Ureter (tissue), 1 donor: ENCODE results near the gene MYH7. TPM values are rescaled to one million over a fixed set of nuclear protein-coding genes. Genes with fewer than 3 reads are reported as not detected.
"Not testable (repeated sequence)": the region's sequence is repeated elsewhere in the genome, so short reads cannot be mapped to it uniquely, and the experiment has no call there.

Source experiments
- DNase-seq: peaks from one replicate; pipeline ENCODE4 v3.0.0-alpha.2; 2020; ENCODE audit warnings: low spot score
- total RNA-seq: library from RNA; stranded (reverse); gene quantifications from one replicate; pipeline ENCODE4 v1.2.4, GENCODE V29; 2023
- donor health status: DM: yes; HTN: yes; CAD: no.

The MYH7 gene
- total RNA-seq, 1 donor from 2014 or later: 2.1 TPM

DNA sequence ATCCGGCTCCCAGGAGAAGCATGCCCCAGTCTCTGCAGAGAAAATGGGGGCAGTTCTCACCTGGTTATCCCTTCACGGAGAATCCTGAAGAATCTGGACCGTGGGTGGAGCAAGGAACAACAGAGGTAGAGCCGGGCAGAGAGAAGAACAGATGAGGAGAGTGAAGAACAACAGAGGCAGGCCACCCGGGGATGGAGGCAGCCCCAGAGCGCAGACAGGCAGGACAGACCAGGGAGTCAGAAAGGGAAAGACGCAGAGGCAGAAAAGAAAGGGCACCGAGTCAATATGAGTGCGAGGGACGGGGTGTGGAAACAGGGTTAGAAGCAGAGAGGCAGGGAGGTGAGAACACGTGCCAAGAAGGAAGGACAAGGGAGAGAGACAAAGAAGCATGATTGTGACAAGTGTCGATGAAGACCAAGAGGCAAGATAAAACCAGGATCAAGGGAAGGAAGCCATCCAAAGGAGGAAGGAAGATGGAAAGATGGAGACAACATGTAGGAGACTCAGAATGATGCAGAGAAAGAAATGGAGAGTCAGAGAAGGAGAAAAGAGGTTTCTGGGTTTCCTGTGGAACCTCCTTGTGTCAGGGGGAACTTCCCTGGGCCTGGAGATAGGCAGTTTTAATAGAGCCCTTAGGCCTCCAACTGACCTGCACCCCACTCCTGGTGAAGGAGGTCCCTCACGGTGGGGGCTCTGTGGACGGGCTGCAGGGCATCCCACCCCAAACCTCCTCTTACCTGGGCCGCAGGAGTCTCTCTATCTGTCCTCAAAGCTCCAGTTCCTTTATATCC is 27.7 kb downstream of the MYH7 start, which contains the start of gene MYH6:
TSS of gene MYH6 (minus strand) at position 758 of the 791 bp plus-strand sequence. CDS start 1,050 bp downstream, outside the sequence.
- DNase-seq: no peak

DNA sequence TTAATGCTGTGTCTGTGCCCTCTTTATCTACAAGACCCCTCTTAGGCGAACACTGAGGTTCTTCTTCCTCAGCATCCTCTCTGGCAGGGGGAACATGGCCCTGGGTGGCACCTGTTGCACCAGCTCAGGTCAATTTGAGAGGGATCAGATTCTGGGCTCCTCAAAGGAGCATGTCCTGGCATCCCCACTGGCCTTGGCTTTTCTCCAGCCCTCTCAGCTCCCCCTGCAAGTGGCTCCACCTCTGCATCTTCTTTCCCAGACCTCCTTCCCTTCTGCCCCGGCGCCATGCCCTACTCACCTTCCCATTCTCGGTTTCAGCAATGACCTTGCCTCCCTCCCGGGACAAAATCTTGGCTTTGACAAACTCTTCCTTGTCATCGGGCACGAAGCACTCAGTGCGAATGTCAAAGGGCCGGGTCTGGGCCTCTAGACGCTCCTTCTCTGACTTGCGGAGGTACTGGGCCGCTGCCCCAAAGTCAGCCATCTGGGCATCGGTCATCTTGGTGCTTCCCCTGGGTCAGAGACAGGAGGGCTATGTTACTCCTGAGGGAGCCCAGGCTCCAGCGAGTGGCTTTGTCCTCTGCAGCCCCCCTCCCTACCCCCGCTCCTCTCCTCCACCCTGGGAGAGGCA is 28.6 kb downstream of the MYH7 start:
- DNase-seq: no peak

DNA sequence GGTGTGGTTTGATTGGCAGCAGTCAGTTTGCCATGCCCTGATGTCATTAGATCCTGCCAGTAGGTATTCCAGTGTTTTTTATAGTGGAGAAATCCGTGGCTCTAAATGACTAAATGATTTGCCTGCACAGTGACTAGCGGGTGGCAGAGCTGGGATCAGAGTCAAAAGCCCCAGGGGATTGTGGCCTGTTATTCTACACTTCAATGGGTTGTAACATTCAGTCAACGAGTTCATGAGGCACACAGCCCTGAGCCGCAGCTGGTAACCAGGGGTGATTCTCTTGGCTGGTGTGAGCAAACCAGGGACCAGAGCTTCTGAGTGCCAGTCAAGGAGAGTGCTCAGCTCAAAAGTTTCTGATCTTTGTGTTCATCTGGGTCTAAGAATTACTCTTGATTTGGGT is 29.2 kb downstream of the MYH7 start:
- DNase-seq: no peak

DNA sequence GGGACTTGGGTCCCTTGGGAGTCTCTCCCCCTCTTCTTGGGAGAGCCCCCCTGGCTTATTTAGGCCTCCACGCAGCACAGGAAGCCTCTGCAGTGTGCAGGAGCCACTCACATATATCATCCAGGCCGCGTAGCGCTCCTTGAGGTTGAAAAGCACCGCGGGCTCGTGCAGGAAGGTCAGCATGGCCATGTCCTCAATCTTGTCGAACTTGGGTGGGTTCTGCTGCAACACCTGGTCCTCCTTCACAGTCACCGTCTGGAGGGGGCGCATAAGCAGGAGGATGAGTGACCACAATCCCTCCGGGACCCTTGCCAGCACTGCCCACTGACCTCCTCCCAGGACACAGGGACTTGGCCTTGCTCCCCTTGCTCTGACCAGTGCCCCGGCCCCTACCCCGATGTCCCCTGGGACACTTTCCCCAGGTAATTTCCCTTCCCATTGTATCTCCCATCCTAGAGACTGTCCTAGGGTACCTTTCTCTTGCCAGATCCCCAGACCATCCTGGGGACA is 29.9 kb downstream of the MYH7 start:
- no peak for DNase-seq

DNA sequence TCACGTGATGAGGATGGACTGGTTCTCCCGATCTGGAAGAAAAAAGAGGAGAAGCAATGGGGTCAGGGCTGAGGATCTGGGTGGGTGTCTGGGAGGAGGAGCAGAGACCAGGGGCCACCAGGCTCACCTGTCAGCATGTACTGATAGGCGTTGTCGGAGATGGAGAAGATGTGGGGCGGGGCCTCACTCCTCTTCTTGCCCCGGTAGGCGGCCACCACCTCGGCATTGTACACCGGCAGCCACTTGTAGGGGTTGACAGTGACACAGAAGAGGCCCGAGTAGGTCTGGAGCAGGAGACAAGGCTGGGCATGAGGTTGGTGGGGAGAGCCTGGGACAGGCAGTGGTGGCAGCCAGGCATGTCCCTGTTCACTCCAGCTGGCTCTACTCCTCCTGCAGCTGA is 30.4 kb downstream of the MYH7 start:
- no peak for DNase-seq

DNA sequence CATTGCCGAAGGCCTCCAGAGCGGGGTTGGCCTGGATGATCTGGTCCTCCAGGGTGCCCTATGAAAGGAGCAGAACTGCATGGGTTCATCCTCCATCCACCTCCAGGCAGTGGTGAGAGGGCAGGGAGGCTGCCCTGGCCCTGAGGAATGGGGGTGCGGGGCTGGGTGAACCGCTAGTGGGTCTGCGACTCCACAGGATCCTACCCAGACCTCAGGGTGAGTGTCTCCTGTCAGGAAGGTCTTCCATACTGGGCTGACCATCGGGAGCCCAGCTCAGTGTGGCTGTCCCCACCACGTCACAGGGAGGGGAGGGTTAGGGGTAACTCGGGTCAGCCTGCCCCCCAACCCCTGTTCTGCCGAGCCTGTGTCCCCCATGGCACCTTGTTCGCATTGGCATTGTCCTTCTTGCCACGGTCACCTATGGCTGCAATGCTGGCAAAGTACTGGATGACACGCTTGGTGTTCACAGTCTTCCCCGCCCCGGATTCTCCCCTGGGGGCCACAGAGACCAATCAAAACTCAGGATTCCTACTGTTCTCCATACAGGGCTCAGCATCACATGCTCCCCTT is 31.0 kb downstream of the MYH7 start:
- no peak for DNase-seq

DNA sequence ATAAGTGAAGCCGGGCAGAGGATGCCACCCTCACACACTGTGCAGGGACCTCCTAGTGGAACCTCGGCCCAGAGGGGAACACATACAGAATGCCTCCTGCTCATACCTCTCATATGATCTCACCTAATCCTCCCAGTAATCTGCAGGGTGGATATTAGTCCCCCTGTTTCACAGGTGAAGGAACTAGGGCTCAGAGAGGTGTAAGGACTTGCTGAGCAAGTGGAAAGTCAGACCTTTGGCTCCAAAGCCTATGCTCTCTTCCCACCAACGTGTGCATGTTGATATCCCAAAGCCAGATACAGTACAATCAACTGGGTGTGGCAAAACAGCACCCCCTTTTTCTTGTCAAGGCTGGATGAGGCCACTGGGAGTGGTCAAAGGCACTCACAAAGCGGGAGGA is 31.6 kb downstream of the MYH7 start:
- DNase-seq: no peak

DNA sequence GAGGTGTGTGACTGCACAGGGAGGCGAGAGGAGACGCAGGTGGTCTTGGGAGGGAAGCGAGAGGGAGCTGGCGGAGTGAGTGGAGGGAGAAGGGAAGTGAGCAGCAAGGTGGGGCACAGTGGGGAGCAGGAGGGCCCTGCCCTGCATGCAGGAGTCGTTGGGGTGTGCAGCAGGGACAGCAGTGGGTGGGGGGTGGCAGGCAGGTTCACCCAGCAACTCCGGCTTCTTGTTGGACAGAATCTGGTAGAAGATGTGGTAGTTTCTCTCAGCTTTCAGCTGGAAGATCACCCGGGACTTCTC is 32.4 kb downstream of the MYH7 start:
- no peak for DNase-seq

DNA sequence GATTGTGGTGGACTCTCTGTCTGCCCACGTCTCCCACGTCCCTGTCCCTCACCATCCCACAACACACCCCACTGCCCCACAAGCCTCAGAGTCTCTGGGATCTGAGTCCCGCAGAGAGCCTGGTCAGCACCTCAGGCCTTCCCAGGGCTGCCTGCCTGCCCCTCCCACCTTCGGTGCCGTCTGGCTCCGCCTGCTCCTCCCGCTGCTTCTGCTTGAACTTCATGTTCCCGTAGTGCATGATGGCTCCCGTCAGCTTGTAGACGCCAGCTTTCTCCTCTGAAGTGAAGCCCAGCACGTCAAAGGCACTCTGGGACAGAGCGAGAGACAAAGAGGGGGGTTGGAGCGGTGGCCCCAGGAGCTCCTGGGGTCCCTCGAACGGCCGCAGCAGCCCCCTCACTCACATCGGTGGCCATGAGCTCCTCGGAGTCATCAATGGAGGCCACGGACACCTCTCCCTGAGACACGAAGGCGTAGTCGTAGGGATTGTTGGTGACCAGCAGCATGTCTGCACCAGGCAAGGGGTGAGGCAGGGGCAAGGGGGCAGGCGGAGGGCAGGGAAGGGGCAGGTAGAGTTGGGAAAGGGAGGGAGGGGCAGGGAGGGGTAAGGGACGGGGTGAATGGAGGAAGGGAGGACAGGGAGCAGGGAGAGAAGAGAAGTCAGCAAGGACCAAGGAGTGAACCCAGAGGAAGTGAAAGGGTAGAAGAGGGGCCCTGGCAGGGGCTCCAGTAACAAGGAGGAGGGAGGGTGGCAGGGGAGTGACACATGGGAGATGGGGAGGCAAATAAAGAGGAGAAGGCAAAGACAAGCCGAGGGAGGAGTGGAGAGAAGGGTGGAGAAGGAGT is 32.9 kb downstream of the MYH7 start:
- DNase-seq: no peak

DNA sequence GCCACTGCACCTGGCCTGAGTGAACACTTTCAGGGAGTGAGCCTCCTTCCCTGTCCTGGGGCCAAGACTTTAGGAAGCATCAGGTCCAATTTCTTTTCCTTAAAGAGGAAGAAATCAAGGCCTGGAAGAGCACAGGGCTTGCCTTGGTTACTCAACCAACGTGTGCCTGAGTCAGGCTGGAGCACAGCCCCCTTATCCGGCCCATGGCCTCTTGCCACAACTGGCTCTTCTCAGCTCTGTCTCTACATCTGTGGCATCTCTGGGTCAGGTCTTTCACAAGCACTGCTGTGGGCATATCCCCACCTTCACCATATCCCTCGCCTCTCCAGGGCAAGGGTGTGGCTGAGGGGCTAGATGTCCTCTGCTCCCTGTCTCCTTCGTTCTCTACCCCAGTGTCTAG is 34.2 kb downstream of the MYH7 start:
- no peak for DNase-seq

DNA sequence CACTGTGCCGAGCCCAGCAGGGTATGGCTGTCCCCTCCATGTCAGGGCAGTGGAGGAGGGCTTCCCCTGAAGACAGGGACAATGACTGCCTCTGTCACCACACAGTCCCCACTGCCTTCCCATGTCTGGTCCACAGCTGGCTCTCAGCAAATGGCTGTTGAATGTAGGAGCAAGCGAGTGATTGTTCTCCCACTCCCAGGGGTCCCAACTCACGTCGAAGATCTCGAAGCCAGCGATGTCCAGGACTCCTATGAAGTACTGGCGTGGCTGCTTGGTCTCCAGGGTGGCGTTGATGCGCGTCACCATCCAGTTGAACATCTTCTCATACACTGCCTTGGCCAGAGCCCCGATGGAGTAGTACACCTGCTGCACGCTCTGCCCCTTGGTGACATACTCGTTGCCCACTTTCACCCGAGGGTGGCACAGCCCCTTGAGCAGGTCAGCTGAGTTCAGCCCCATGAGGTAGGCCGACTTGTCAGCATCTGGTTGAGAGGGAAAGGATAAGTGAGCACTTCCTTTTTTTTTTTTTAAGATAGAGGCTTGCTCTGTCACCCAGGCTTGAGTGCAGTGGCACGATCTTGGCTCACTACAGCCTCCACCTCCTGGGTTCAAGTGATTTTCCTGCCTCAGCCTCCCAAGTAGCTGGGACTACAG is 34.8 kb downstream of the MYH7 start:
- DNase-seq: not testable (repeated sequence)

DNA sequence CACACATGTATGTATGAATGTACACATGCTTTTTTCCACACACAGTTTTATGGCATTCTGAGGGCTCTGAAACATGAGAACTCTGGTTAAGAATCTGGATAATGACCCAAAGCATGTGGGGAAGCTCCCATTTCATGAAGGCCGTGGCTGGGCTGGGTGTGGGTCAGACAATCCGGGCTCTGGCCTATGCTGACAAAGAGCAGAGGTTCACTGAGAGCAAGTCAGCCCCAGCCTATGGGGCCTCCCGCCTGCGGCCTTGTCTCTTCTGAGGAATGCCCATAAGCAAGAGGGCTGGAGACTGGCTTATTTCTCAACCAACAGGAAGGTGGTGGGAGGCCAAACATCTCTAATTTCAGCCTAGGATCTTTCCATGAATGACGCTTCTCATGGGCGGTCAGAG is 35.9 kb downstream of the MYH7 start:
- no peak for DNase-seq

DNA sequence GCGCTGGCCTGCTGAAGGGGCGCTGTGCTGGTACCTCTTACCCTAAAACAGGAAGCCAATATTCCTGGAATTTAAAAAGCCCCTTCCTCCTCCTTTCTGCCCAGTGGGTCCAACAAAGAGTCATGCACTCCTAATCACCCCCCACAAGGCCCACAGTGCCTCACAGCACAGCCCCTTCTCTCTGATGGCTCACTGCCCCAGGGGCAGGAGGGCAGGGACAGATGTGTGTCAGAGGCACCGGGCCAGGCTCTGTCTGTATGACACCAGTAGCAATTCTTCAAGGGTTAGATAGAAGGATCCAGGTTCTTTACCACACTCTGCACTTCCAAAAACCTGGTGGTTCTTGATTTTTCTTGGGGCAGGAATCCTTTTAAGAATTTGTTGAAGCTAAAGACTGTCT is 36.3 kb downstream of the MYH7 start:
- no peak for DNase-seq

DNA sequence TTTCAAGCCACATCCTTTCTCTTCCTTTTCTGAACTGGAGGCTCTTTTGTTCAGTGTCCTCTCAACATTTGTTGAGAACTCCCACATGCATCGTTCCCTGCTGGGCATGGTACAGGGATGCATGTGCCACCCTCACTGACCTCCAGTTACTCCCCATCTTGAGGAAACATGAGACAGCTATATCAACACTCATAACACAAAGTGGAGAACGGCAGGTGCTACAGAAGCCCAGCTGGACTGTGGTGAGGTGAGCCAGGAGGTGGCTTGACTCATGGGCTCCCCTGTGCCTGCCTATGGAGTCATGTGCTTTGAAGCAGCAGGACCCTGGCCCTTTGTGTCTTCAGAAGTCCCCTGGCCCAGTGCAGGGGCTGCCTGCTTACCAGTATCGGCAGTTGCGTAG is 37.1 kb downstream of the MYH7 start:
- no peak for DNase-seq

DNA sequence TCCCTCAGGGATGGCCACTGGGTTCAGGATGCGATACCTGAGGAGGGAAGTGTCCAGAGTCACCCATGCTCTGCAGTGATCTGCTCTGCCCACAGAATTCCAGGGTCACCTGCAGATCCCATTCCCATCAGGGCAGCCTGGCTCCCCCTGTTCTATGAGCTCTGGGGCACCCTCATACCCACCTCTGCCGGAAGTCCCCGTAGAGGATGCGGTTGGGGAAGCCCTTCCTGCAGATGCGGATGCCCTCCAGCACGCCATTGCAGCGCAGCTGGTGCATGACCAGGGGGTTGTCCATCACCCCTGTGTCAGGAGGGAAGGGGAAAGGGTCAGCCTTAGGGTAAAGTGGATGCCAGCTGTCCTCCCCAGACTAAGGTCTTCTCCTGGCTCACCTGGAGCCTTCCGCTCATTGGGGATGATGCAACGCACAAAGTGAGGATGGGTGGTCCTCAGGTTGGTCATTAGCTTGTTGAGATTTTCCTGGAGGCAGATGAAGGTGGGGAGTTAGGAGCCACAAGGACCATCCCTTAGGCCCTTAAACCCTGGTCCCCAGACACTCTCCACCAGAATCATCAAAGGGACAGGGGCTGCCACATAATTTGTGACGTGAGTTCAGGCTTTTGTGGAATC is 38.6 kb downstream of the MYH7 start:
- no peak for DNase-seq

DNA sequence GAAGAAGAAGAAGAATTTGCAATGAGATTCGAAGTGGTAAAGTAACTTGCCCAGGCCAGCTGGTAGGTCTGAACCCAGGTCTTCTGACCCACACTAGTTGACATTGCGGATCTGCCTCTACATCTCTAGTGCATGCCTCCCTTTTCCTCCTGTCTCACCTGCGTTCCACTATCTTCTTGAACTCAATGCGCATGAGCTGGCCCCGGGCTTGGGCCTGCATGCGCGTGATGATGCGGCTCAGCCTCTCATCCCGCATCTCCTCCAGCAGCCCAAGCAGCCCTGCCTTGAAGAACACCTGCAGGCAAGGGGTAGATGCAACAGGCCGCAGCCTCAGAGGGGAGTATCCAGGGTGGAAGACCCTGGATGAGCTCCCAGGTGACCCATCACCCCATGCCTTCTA is 39.3 kb downstream of the MYH7 start:
- DNase-seq: no peak

DNA sequence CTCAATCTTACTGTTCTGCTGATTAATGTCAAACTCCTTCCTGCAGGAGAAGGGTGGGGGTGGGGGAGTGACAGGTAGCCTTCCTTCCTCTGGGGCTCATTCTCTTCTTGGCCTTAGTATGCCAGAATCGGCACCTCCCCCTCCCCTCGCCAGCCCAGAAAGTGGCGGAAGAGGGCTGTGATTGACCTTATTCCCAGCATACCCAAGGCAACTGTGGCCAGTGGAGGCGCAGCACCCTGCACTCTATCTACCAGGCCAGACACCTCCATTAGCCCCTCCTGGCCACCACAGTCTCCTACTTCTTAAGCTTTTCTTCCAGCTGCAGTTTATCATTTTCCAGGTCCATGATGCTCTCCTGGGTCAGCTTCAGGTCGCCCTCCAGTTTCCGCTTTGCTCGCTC is 42.8 kb downstream of the MYH7 start:
- DNase-seq: no peak

DNA sequence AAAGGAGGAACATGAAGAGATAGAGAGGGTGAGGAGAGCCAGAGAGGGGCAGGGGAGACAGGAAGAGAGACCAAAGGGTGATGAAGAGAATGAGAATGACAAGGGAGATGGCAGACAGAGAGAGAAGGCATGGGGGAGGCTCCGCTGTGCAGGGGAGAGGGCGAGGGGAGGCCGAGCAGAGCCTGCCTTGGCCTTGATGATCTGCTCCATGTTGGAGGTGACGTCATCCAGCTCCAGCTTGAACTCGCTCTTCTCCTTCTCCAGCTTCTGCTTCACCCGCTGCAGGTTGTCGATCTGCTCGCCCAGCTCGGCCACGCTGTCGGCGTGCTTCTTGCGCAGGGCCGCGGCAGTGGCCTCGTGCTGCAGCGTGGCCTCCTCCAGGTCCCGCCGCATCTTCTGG is 45.6 kb downstream of the MYH7 start:
- DNase-seq: not testable (repeated sequence)

DNA sequence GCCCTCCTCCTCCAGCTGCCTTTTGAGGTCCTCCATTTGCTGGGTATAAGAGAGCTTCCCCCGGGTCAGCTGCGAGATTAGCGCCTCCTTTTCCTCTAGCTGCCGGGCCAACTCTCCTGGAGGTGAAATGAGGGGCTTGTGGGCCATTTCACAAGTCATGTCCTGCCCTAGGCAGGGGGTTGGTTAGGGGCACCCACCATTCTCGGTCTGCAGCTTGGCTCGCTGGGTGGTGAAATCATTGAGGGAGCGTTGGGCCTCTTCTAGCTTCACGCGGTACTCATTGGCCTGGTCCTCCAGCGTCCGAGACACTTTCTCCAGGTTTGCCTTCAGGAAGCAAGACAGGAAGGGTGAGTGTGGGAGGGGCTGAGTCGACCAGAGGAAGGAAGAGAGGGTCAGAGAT is 46.1 kb downstream of the MYH7 start:
- no peak for DNase-seq

DNA sequence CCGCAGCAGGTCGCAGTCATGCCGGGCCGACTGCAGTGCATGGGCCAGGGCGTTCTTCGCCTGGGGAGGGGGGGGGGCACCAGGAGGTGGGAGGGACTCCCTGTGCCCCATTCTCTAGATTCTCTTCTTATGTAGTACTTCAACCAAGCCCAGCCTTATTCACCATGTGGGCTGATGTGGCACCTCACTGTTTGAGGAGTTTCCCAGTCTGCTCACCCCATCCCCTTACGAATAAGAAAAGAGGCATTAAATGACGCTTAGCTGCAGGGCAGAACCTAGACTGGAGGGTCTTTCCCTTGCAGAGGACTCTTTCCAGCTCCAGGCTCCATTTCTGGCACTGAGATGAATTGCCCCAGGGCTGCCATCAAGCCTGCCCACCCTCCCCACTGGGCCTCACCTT is 46.5 kb downstream of the MYH7 start:
- no peak for DNase-seq
